DMS53 treated with DMSO at 0.1 percent for 48 hours (cell line): Measurements from ENCODE around the gene ZXDA.

Experiments used
- DNase-seq: peaks from one replicate; lab custom pipeline; 2025; ENCODE audit not compliant: unreplicated experiment; lab: John Stamatoyannopoulos, UW

ZXDA gene

GRCh38 chrX:57899064-57899463 is 11.2 kb downstream of the ZXDA start:
- no peak for DNase-seq

DNA sequence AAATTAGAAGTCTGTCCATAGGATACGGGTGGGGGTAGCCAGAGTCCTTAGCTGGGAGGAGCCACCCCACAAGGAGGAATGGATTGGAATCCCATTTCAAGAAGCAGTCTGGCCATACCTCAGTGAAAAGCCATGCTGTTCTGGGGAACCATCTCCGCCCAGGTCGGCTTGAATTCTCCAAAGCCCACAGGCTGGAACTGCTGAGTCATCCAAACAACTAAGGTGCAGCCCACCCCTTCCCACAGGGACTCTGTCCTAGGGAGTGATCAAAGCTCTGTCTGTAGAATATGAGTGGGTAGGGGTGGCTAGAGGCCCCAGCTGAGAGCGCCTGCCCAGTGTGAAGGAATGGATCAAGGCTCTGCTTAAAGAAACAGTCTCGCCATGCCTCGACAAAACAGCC is 38.8 kb downstream of the ZXDA start:
- DNase-seq: no peak
